ENCODE data around the gene GRID1. TPM values are rescaled to one million over a fixed set of nuclear protein-coding genes. Genes with fewer than 3 reads are reported as not detected.

GRID1 gene
- polyA plus RNA-seq, 1 experiment, result 0.49 TPM

DNA sequence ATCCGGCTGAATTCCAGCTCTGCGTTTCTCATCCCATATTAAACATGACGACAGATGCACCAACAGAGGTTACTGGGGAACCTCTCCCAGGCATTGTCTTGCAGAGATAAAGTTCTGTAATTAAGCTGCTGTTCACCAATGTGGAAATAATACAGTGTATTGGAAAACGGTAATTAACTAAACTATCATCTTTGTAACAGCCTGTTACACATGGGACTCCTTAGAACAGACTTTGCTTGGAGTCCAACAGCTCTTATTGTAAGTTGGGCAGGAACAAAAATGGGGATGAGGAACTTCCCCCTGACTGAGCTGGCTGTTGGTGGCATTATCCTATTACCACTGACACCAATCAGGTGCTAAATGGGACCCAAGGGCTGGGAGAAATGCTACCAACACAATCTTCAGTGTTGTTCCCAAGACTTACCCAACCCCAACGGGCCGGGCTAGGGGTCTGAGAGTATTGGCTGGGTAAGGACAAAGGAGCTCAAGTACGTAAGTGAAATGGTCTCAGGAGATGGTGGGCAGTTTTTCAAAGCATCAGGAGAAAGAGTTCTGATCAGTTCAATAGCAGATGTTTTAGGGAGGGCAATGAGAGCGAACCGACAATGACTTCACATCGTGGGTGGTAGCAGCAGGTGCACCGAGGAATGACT lies 759.4 kb downstream of the GRID1 start:
- no peak for DNase-seq (ENCODE audit: low read depth)
- no peaks in the 10 kb centered on the region for H3K27me3 ChIP-seq (ENCODE audit: control insufficient read depth, insufficient read depth, low read length)
- H3K4me3 ChIP-seq (ENCODE audit: low read depth, low read length), result no peak overlapping the region
- ChIA-PET CTCF (interaction anchor here (1.1 kb wide), 2 partner anchors 9 to 133 kb away, joined by 3 read pairs; no protein-coding TSS in a partner anchor), POLR2A (no interaction called here)
- TF ChIP-seq, protein P1, sequence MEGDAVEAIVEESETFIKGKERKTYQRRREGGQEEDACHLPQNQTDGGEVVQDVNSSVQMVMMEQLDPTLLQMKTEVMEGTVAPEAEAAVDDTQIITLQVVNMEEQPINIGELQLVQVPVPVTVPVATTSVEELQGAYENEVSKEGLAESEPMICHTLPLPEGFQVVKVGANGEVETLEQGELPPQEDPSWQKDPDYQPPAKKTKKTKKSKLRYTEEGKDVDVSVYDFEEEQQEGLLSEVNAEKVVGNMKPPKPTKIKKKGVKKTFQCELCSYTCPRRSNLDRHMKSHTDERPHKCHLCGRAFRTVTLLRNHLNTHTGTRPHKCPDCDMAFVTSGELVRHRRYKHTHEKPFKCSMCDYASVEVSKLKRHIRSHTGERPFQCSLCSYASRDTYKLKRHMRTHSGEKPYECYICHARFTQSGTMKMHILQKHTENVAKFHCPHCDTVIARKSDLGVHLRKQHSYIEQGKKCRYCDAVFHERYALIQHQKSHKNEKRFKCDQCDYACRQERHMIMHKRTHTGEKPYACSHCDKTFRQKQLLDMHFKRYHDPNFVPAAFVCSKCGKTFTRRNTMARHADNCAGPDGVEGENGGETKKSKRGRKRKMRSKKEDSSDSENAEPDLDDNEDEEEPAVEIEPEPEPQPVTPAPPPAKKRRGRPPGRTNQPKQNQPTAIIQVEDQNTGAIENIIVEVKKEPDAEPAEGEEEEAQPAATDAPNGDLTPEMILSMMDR (IDR thresholded peaks at IDR 0.05; ENCODE audit: insufficient read depth, low read depth, low read length), result no peak
- H3K36me3 ChIP-seq (ENCODE audit: control insufficient read depth, insufficient read depth, low read length), result no peaks in the 10 kb centered on the region

DNA sequence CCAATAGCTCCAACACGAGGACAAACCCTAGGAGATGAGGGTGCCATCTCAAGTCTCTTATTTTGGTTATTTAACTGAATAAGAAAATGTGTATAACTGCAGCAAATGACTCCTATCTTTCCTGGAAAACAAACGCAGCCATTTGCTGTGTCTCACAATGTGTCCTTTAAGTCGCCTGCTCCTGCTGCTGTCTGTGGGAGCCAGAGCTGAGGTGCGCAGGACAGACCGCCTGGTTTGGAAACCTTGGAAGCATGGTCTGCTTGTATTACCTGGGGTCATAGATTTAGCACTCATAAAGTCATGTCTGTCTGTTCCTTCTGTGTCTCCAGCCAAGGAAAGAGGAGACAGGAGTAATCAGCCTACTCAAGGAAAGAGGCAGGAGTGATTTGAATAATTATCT lies 760.2 kb downstream of the GRID1 start:
- H3K27me3 ChIP-seq (ENCODE audit: control insufficient read depth, insufficient read depth, low read length), result no peaks in the 10 kb centered on the region
- ChIA-PET CTCF (interaction anchor here (1.1 kb wide), 1 partner anchor 9 kb away, joined by 3 read pairs; no protein-coding TSS in a partner anchor), POLR2A (no interaction called here)
- TF ChIP-seq, protein P1 (IDR thresholded peaks at IDR 0.05; ENCODE audit: insufficient read depth, low read depth, low read length), result no peak
- no peak for DNase-seq (ENCODE audit: low read depth)
- no peaks in the 10 kb centered on the region for H3K36me3 ChIP-seq (ENCODE audit: control insufficient read depth, insufficient read depth, low read length)
- H3K4me3 ChIP-seq (ENCODE audit: low read depth, low read length), result no peak overlapping the region

DNA sequence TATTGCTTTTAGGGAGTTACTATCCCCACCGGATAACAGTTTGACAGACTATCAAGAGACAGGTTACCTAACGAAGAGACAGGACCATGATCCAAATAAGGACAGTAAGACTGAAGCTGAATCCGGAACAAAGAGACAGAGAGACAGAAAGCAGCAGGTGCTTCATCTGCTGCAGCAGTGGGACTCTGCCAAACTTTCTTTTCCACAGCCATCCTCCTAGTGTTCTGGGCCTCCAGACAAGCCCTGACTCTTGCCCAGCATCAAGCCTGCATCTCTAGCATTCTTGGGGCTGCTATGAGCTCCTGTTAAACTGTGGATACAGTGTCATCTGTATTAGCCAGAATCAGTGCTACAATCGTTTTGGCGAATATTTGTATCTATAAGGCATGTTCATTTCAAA lies 761.7 kb downstream of the GRID1 start:
- Histone ChIP-seq H3K36me3 (ENCODE audit: control insufficient read depth, insufficient read depth, low read length) (no peaks in the 10 kb centered on the region), H3K4me3 (ENCODE audit: low read depth, low read length) (no peak overlapping the region), H3K27me3 (ENCODE audit: control insufficient read depth, insufficient read depth, low read length) (no peaks in the 10 kb centered on the region)
- TF ChIP-seq, protein P1 (IDR thresholded peaks at IDR 0.05; ENCODE audit: insufficient read depth, low read depth, low read length), result no peak
- ChIA-PET CTCF (no interaction called here), POLR2A (no interaction called here)
- no peak for DNase-seq (ENCODE audit: low read depth)

DNA sequence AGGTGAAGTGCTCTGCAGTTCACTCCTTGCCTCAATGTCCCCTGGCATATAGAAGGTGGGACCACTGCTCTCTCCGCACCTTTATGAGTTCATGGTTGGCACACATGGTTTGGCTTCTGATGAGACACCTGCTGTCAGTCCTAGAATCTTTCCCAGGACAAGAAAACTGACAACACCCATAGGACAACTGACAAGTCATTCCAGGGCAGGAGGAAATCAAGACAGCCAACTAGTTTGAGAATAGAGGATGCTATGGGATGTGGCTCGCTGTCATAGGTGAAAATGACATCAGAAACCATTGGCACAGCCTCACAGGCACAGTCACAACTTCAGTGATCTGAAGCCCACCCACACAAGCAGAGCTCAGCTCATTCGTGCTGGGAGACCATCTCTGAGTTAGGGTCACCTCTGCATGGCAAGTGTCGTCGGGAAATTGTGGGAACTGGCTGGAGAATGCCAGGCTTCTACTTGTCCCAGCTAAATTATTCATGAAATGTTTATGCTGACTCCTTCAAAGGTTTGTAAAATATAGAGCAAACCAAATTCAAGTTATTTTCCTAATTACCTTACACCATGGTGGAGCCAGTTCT lies 762.4 kb downstream of the GRID1 start:
- no peak for DNase-seq (ENCODE audit: low read depth)
- ChIA-PET POLR2A (no interaction called here), CTCF (no interaction called here)
- H3K27me3 ChIP-seq (ENCODE audit: control insufficient read depth, insufficient read depth, low read length), result no peaks in the 10 kb centered on the region
- TF ChIP-seq, protein P1 (IDR thresholded peaks at IDR 0.05; ENCODE audit: insufficient read depth, low read depth, low read length), result no peak
- no peaks in the 10 kb centered on the region for H3K36me3 ChIP-seq (ENCODE audit: control insufficient read depth, insufficient read depth, low read length)
- no peak overlapping the region for H3K4me3 ChIP-seq (ENCODE audit: low read depth, low read length)

DNA sequence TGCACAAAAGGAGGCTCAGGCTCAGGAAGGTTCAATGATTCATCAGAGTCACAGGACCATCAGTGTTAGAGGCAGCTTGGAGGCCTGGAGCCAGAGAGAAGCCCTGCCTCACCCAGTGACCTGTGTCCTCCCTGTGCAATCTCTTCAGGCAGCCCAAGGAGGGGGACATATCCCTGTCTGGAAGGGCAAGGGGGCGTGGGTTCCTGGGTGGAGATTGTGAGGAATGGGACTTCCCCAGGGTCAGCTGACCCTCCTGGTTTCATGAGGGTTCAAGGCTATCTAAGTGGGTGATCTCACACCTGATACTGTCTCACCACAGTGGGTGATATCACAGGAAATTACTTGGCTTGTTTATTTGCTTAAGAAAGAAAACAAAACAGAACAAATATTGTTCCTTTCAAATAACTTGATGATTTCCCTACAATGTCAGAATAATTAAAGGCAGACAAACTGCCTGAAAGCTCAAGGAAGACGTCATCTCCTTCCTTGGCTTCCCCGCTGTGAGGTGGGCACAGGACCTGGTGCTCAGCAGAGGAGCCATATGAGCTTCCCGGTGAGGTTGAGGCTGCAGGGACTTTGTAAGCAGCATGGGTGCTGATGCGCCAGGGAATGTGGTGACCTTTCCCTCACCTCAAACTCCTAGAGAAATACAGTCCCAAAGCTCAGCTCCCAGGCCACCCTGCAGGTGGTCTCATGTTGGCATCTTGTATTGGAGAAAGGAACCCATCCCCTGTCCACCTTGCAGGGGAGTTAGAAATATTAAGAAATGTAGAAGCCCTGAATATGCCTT lies 763.2 kb downstream of the GRID1 start:
- H3K27me3 ChIP-seq (ENCODE audit: control insufficient read depth, insufficient read depth, low read length), result no peaks in the 10 kb centered on the region
- H3K36me3 ChIP-seq (ENCODE audit: control insufficient read depth, insufficient read depth, low read length), result no peaks in the 10 kb centered on the region
- POLR2A ChIA-PET, result no interaction called here
- no peak for DNase-seq (ENCODE audit: low read depth)
- TF ChIP-seq, protein P1 (IDR thresholded peaks at IDR 0.05; ENCODE audit: insufficient read depth, low read depth, low read length), result no peak
- CTCF ChIA-PET, result no interaction called here
- H3K4me3 ChIP-seq (ENCODE audit: low read depth, low read length), result no peak overlapping the region
